Astrocyte (in vitro differentiated cells and primary cell): ENCODE results near the gene IER2. TPM values are rescaled to one million over a fixed set of nuclear protein-coding genes. Genes with fewer than 3 reads are reported as not detected.

ENCODE experiments used
- DNase-seq: peaks from one replicate; pipeline ENCODE4 v3.0.0-alpha.2; 2010; ENCODE audit warnings: low read depth
- FAIRE-seq: peaks from 2 replicates; lab custom pipeline; 2011; peaks lifted over from hg19 to GRCh38; lab: Jason Lieb, UNC
- H2AFZ ChIP-seq: 2 replicates; pipeline ENCODE4 v1.6.0; 2012; ENCODE audit warnings: low read depth, low read length, inconsistent platforms
- H3K27ac ChIP-seq: 2 replicates; pipeline ENCODE4 v1.5.1; 2011; ENCODE audit warnings: low read depth, low read length, inconsistent platforms
- H3K27me3 ChIP-seq: 2 replicates; pipeline ENCODE4 v1.6.0; 2011; ENCODE audit warnings: low read length, inconsistent platforms; ENCODE audit not compliant: insufficient read depth
- H3K36me3 ChIP-seq: 2 replicates; pipeline ENCODE4 v1.5.1; 2011; ENCODE audit warnings: low read length, inconsistent platforms; ENCODE audit not compliant: insufficient read depth
- H3K4me1 ChIP-seq: 2 replicates; pipeline ENCODE4 v1.5.1; 2011; ENCODE audit warnings: low read length, inconsistent platforms; ENCODE audit not compliant: insufficient read depth
- H3K4me2 ChIP-seq: 2 replicates; pipeline ENCODE4 v1.6.0; 2012; ENCODE audit warnings: low read length, inconsistent platforms
- H3K4me3 ChIP-seq: 2 replicates; pipeline ENCODE4 v1.5.1; 2011; ENCODE audit warnings: low read depth, mild to moderate bottlenecking, low read length, inconsistent platforms; ENCODE audit not compliant: insufficient read depth
- H3K79me2 ChIP-seq: 2 replicates; pipeline ENCODE4 v1.6.0; 2012; ENCODE audit warnings: mild to moderate bottlenecking, low read length, inconsistent platforms; ENCODE audit not compliant: insufficient read depth
- H3K9ac ChIP-seq: 2 replicates; pipeline ENCODE4 v1.6.0; 2012; ENCODE audit warnings: mild to moderate bottlenecking, low read length, inconsistent platforms
- H3K9me3 ChIP-seq: 2 replicates; pipeline ENCODE4 v1.5.1; 2012; ENCODE audit warnings: low read depth, mild to moderate bottlenecking, low read length, inconsistent platforms; ENCODE audit not compliant: insufficient read depth
- H4K20me1 ChIP-seq: 2 replicates; pipeline ENCODE4 v1.6.0; 2012; ENCODE audit warnings: low read length, inconsistent platforms; ENCODE audit not compliant: insufficient read depth
- H3K27ac Mint-ChIP-seq: one replicate; pipeline ENCODE4 v1.8.0; 2021; ENCODE audit warnings: mild to moderate bottlenecking, mixed read lengths; ENCODE audit not compliant: unreplicated experiment
- H3K27me3 Mint-ChIP-seq: one replicate; pipeline ENCODE4 v1.8.0; 2021; ENCODE audit warnings: low read depth, mixed read lengths; ENCODE audit not compliant: unreplicated experiment
- H3K36me3 Mint-ChIP-seq: one replicate; pipeline ENCODE4 v1.8.0; 2021; ENCODE audit warnings: low read depth, mixed read lengths; ENCODE audit not compliant: unreplicated experiment
- H3K4me1 Mint-ChIP-seq: one replicate; pipeline ENCODE4 v1.8.0; 2021; ENCODE audit warnings: low read depth, mixed read lengths; ENCODE audit not compliant: unreplicated experiment
- H3K4me3 Mint-ChIP-seq: one replicate; pipeline ENCODE4 v1.8.0; 2021; ENCODE audit warnings: mild to moderate bottlenecking, moderate library complexity, mixed read lengths; ENCODE audit not compliant: unreplicated experiment
- H3K9me3 Mint-ChIP-seq: one replicate; pipeline ENCODE4 v1.8.0; 2021; ENCODE audit warnings: mild to moderate bottlenecking, mixed read lengths; ENCODE audit not compliant: unreplicated experiment
- CTCF ChIP-seq: IDR thresholded peaks from 2 replicates; pipeline ENCODE4 v1.5.1; 2011; ENCODE audit warnings: low read depth, mild to moderate bottlenecking, inconsistent platforms, low read length, moderate library complexity; ENCODE audit not compliant: insufficient read depth
- EZH2 ChIP-seq: IDR thresholded peaks from 2 replicates; pipeline ENCODE4 v1.6.1; 2012; ENCODE audit warnings: mild to moderate bottlenecking, low read length, inconsistent platforms; ENCODE audit not compliant: insufficient read depth
- total RNA-seq: library from RNA; stranded (reverse); gene quantifications from 2 replicates; pipeline ENCODE4 v1.2.1, GENCODE V29; 2021

Gene IER2
- total RNA-seq, 1 donor from 2014 or later, result 71.3 TPM

GRCh38 chr19:13150931-13151604 lies 857 bp downstream of the IER2 start:
- Histone ChIP-seq H2AFZ (peak overlapping the region; percentile 61), H3K36me3 (no peaks in the 10 kb centered on the region), H3K27ac (peak overlapping the region; percentile 93), H3K79me2 (peaks cover 60% of the 10 kb centered on the region), H4K20me1 (peaks cover 32% of the 10 kb centered on the region), H3K4me1 (peaks cover 29% of the 10 kb centered on the region), H3K9me3 (no peaks in the 10 kb centered on the region), H3K4me2 (peak overlapping the region; percentile 97), H3K4me3 (peak overlapping the region; percentile 87), H3K9ac (peak overlapping the region; percentile 97), H3K27me3 (no peaks in the 10 kb centered on the region)
- Mint-ChIP-seq H3K36me3 (peaks cover 15% of the 10 kb centered on the region), H3K27ac (peak overlapping the region; percentile 99), H3K4me3 (peak overlapping the region; percentile 97), H3K9me3 (no peaks in the 10 kb centered on the region), H3K27me3 (no peaks in the 10 kb centered on the region), H3K4me1 (peaks cover 5% of the 10 kb centered on the region)
- FAIRE-seq, result no peak
- no peak for DNase-seq
- TF ChIP-seq EZH2 (no peak), CTCF (no peak)

- peaks cover 9% of the 10 kb centered on the region for H3K4me1 Mint-ChIP-seq
- peak; percentile 88 for DNase-seq
- no peak for FAIRE-seq
Observed at GRCh38 chr19:13151605-13152355, 1.6 kb downstream of the IER2 start.

More at GRCh38 chr19:13151605-13152355, 1.6 kb downstream of the IER2 start:
- Histone ChIP-seq H3K36me3 (no peaks in the 10 kb centered on the region), H2AFZ (peak overlapping the region; percentile 61), H3K79me2 (peaks cover 60% of the 10 kb centered on the region), H3K9me3 (no peaks in the 10 kb centered on the region), H3K27ac (peak overlapping the region; percentile 95), H3K4me1 (peaks cover 32% of the 10 kb centered on the region), H3K27me3 (no peaks in the 10 kb centered on the region), H3K4me2 (peak overlapping the region; percentile 97), H3K9ac (peak overlapping the region; percentile 100), H4K20me1 (peaks cover 36% of the 10 kb centered on the region), H3K4me3 (peak overlapping the region; percentile 100)
- Mint-ChIP-seq H3K36me3 (peaks cover 15% of the 10 kb centered on the region), H3K27me3 (no peaks in the 10 kb centered on the region), H3K4me3 (peak overlapping the region; percentile 97), H3K9me3 (no peaks in the 10 kb centered on the region), H3K27ac (peak overlapping the region; percentile 99)
- TF ChIP-seq CTCF, result no peak
- no peak for TF ChIP-seq EZH2
